ENCODE data around the gene KCNQ1. TPM values are rescaled to one million over a fixed set of nuclear protein-coding genes. Genes with fewer than 3 reads are reported as not detected.
A peak's percentile ranks its signal among the peaks of the same experiment; 100 is the strongest.

Gene KCNQ1
- total RNA-seq, 1 experiment from 2014 or later, result 2.5 TPM

DNA sequence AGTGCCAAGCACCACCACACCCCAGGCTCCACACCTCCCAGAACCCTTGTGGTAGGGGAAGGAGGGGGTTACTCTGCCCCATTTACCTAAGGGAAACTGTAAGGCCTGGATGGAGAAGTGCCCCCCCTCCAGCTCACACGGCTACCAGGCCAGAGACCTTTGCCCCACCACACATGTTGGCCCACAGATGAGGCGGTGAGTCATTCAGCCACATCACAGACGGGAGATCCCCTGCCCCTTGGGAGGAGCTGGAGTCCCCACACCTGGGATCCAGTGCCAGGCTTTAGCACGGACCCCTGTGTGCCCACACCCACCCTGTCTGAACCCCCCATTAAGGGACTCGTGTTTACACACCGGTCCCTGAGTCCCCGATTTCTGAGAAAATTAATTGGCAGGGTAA lies 415.8 kb downstream of the KCNQ1 start:
- POLR2A ChIA-PET, result no interaction called here

GRCh38 chr11:2862395-2863275 lies 417.8 kb downstream of the KCNQ1 start:
- peaks cover 75% of the 10 kb centered on the region for H3K27me3 Mint-ChIP-seq (ENCODE audit: low read depth)
- TF ChIP-seq, protein P1, sequence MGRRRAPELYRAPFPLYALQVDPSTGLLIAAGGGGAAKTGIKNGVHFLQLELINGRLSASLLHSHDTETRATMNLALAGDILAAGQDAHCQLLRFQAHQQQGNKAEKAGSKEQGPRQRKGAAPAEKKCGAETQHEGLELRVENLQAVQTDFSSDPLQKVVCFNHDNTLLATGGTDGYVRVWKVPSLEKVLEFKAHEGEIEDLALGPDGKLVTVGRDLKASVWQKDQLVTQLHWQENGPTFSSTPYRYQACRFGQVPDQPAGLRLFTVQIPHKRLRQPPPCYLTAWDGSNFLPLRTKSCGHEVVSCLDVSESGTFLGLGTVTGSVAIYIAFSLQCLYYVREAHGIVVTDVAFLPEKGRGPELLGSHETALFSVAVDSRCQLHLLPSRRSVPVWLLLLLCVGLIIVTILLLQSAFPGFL (CRISPR knock-in tag; IDR thresholded peaks at IDR 0.05; ENCODE audit: borderline replicate concordance), result no peak
- TF ChIP-seq ZMAT4 (CRISPR knock-in tag; IDR thresholded peaks at IDR 0.05) (no peak), ZNF138 (CRISPR knock-in tag; conservative IDR thresholded peaks at IDR 0.05) (peak; percentile 32; the same call in 1 of the 2 replicates), SP1 (CRISPR knock-in tag; conservative IDR thresholded peaks at IDR 0.05) (0 out of 2 replicates have a peak, but pooled peaks have one; percentile 20)
- TF ChIP-seq, protein P2, sequence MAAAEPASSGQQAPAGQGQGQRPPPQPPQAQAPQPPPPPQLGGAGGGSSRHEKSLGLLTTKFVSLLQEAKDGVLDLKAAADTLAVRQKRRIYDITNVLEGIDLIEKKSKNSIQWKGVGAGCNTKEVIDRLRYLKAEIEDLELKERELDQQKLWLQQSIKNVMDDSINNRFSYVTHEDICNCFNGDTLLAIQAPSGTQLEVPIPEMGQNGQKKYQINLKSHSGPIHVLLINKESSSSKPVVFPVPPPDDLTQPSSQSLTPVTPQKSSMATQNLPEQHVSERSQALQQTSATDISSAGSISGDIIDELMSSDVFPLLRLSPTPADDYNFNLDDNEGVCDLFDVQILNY (CRISPR knock-in tag; IDR thresholded peaks at IDR 0.05), result peak; percentile 62; the same call in 1 of the 2 replicates
- 0 out of 2 replicates have a peak, but pooled peaks cover 2% of the 10 kb centered on the region for H3K36me3 Mint-ChIP-seq
- ChIA-PET POLR2A (interaction anchor here (0.6 to 1.0 kb wide), 2 partner anchors 8 to 495 kb away, joined by 3 read pairs; no protein-coding TSS in a partner anchor), CTCF (interaction anchor here (0.6 to 1.2 kb wide), 4 partner anchors 25 to 170 kb away, joined by 3 to 5 read pairs (median 4); no protein-coding TSS in a partner anchor)
- ATAC-seq (peak; percentile 62), DNase-seq (ENCODE audit: low spot score) (peak; percentile 77)
- H3K4me1 Mint-ChIP-seq, result peaks cover 28% of the 10 kb centered on the region
- no peak overlapping the region for H3K27ac Mint-ChIP-seq
- H3K9me3 Mint-ChIP-seq, result peaks cover 3% of the 10 kb centered on the region
- peak overlapping the region; percentile 27; the same call in 1 of the 2 replicates for H3K4me3 Mint-ChIP-seq

More for the DNA sequence above, 415.8 kb downstream of the KCNQ1 start:
- Mint-ChIP-seq H3K9me3 (no peaks in the 10 kb centered on the region), H3K4me1 (peaks cover 25% of the 10 kb centered on the region), H3K4me3 (no peak overlapping the region), H3K27me3 (ENCODE audit: low read depth) (peaks cover 67% of the 10 kb centered on the region), H3K36me3 (no peaks in the 10 kb centered on the region), H3K27ac (no peak overlapping the region; the same call in 1 of the 2 replicates)
- DNase-seq (ENCODE audit: low spot score), result no peak
- TF ChIP-seq GABPB1 (CRISPR knock-in tag; IDR thresholded peaks at IDR 0.05), result no peak
- TF ChIP-seq, protein P3, sequence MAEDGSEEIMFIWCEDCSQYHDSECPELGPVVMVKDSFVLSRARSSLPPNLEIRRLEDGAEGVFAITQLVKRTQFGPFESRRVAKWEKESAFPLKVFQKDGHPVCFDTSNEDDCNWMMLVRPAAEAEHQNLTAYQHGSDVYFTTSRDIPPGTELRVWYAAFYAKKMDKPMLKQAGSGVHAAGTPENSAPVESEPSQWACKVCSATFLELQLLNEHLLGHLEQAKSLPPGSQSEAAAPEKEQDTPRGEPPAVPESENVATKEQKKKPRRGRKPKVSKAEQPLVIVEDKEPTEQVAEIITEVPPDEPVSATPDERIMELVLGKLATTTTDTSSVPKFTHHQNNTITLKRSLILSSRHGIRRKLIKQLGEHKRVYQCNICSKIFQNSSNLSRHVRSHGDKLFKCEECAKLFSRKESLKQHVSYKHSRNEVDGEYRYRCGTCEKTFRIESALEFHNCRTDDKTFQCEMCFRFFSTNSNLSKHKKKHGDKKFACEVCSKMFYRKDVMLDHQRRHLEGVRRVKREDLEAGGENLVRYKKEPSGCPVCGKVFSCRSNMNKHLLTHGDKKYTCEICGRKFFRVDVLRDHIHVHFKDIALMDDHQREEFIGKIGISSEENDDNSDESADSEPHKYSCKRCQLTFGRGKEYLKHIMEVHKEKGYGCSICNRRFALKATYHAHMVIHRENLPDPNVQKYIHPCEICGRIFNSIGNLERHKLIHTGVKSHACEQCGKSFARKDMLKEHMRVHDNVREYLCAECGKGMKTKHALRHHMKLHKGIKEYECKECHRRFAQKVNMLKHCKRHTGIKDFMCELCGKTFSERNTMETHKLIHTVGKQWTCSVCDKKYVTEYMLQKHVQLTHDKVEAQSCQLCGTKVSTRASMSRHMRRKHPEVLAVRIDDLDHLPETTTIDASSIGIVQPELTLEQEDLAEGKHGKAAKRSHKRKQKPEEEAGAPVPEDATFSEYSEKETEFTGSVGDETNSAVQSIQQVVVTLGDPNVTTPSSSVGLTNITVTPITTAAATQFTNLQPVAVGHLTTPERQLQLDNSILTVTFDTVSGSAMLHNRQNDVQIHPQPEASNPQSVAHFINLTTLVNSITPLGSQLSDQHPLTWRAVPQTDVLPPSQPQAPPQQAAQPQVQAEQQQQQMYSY (CRISPR knock-in tag; IDR thresholded peaks at IDR 0.05), result peak; percentile 93
- TF ChIP-seq RORB (CRISPR knock-in tag; IDR thresholded peaks at IDR 0.05), result no peak
- CTCF ChIA-PET, result interaction anchor here (0.6 to 1.6 kb wide), 4 partner anchors 9 to 350 kb away, joined by 3 to 5 read pairs (median 3); no protein-coding TSS in a partner anchor
- ATAC-seq, result no peak

- TF ChIP-seq, protein P4, sequence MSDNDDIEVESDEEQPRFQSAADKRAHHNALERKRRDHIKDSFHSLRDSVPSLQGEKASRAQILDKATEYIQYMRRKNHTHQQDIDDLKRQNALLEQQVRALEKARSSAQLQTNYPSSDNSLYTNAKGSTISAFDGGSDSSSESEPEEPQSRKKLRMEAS (CRISPR knock-in tag; IDR thresholded peaks at IDR 0.05), result peak; percentile 26; the same call in 1 of the 2 replicates
- TF ChIP-seq ZNF263 (CRISPR knock-in tag; IDR thresholded peaks at IDR 0.05; ENCODE audit: low read depth), result peak; percentile 35; the same call in 1 of the 2 replicates
- TF ChIP-seq ZNF396 (CRISPR knock-in tag; IDR thresholded peaks at IDR 0.05; ENCODE audit: borderline replicate concordance), result no peak
- Mint-ChIP-seq H3K4me3 (peak overlapping the region; percentile 27; the same call in 1 of the 2 replicates), H3K36me3 (0 out of 2 replicates have a peak, but pooled peaks cover 2% of the 10 kb centered on the region), H3K27ac (no peak overlapping the region), H3K4me1 (peaks cover 34% of the 10 kb centered on the region), H3K9me3 (peaks cover 3% of the 10 kb centered on the region), H3K27me3 (ENCODE audit: low read depth) (peaks cover 81% of the 10 kb centered on the region)
- no peak for ATAC-seq
- no peak for DNase-seq (ENCODE audit: low spot score)
- POLR2A ChIA-PET, result no interaction called here
- CTCF ChIA-PET, result no interaction called here
Observed at GRCh38 chr11:2863276-2863618, 418.4 kb downstream of the KCNQ1 start.

All from WTC11 (cell line).